DOHH2 (cell line): Measurements from ENCODE around the gene CDO1.

Experiments
- H3F3A ChIP-seq: fragments of 200-600 bp; sonication (generic), shearing (Covaris generic); 2 replicates; pipeline ENCODE4 v1.6.0; 2016; ENCODE audit warnings: antibody characterized with exemption, mild to moderate bottlenecking; ENCODE audit not compliant: control insufficient read depth, insufficient read depth
- H3K27ac ChIP-seq: fragments of 200-600 bp; sonication (generic); 2 replicates; pipeline ENCODE4 v1.5.1; 2014; ENCODE audit warnings: low read depth, mild to moderate bottlenecking, low read length, moderate library complexity
- H3K27me3 ChIP-seq: fragments of 200-600 bp; sonication (generic); 2 replicates; pipeline ENCODE4 v1.6.1; 2014; ENCODE audit warnings: mild to moderate bottlenecking, low read length, mixed read lengths; ENCODE audit not compliant: control insufficient read depth
- H3K36me3 ChIP-seq: fragments of 200-600 bp; sonication (generic); 2 replicates; pipeline ENCODE4 v1.6.1; 2014; ENCODE audit warnings: mild to moderate bottlenecking, low read length, moderate library complexity, mixed read lengths; ENCODE audit not compliant: control insufficient read depth
- H3K4me1 ChIP-seq: fragments of 200-600 bp; sonication (generic); 2 replicates; pipeline ENCODE4 v1.6.1; 2014; ENCODE audit warnings: mild to moderate bottlenecking, low read length, mixed read lengths; ENCODE audit not compliant: control insufficient read depth
- H3K4me2 ChIP-seq: fragments of 200-600 bp; sonication (generic); 2 replicates; pipeline ENCODE4 v1.6.0; 2014; ENCODE audit warnings: mild to moderate bottlenecking, low read length, moderate library complexity
- H3K4me3 ChIP-seq: fragments of 200-600 bp; sonication (generic); 2 replicates; pipeline ENCODE4 v1.5.1; 2014; ENCODE audit warnings: mild to moderate bottlenecking, low read length, mixed read lengths
- H3K79me2 ChIP-seq: fragments of 200-600 bp; sonication (generic); 2 replicates; pipeline ENCODE4 v1.6.1; 2014; ENCODE audit warnings: mild to moderate bottlenecking, low read length, mixed read lengths; ENCODE audit not compliant: control insufficient read depth
- H3K9me2 ChIP-seq: fragments of 200-600 bp; sonication (generic); replicated peaks from 2 replicates; pipeline ENCODE4 v1.6.1; 2014; ENCODE audit warnings: mild to moderate bottlenecking, low read length, mixed read lengths; ENCODE audit not compliant: control insufficient read depth
- H3K9me3 ChIP-seq: fragments of 200-600 bp; sonication (generic); 2 replicates; pipeline ENCODE4 v1.6.1; 2014; ENCODE audit warnings: antibody characterized with exemption, low read length, mixed read lengths; ENCODE audit not compliant: control insufficient read depth, insufficient read depth
- H4K20me1 ChIP-seq: fragments of 200-600 bp; sonication (generic); 2 replicates; pipeline ENCODE4 v1.6.0; 2014; ENCODE audit warnings: low read depth, mild to moderate bottlenecking, antibody characterized with exemption, low read length, moderate library complexity; ENCODE audit not compliant: control insufficient read depth, insufficient read depth
- EZH2phosphoT487 ChIP-seq: fragments of 200-600 bp; sonication (generic); IDR thresholded peaks from 2 replicates; pipeline ENCODE4 v1.6.1; 2017; ENCODE audit warnings: borderline replicate concordance, mild to moderate bottlenecking, antibody characterized with exemption, low read length, moderate library complexity, mixed read lengths
- TF ChIP-seq, protein P1 (sequence below): fragments of 200-600 bp; sonication (generic); IDR thresholded peaks from one replicate; pipeline ENCODE4 v1.5.1; 2014; ENCODE audit warnings: antibody characterized with exemption, mild to moderate bottlenecking, low read depth, low read length; ENCODE audit not compliant: poor library complexity, severe bottlenecking

CDO1 gene

DNA sequence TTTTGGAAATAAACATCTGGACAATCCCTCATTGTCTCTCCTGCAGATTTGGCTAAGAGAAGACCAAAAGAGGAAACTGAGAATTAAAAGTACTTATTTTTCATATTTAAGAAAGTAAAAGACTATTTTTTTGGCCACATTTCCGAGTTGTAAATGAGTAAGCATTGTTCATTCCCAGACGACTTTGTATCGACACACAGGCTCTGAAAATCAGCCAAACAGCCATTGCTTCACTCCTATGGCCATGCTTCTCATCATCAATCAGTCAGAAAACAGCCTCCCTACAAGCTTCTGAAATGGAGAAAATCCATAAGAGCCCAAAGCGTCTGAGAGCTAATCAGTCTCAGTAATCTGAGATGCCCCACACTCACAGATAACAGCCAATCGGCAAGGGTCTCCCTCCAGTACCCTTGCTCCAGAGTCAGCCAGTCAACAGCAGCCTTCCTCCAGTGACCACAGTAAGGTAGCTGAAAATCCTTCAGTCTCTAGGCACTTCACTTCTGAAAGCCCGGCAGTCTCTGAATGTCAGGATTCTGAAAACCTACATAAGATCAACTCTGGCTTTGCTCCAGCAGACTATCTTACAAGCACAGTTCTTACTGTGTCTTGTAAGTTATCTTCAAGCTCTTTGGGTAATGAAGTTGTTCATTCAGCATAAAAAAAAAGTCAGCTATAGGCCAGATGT lies 30.9 kb downstream of the CDO1 start:
- no peaks in the 10 kb centered on the region for H3K9me2 ChIP-seq
- peak overlapping the region; percentile 36 for H3K4me3 ChIP-seq
- TF ChIP-seq, protein P1, sequence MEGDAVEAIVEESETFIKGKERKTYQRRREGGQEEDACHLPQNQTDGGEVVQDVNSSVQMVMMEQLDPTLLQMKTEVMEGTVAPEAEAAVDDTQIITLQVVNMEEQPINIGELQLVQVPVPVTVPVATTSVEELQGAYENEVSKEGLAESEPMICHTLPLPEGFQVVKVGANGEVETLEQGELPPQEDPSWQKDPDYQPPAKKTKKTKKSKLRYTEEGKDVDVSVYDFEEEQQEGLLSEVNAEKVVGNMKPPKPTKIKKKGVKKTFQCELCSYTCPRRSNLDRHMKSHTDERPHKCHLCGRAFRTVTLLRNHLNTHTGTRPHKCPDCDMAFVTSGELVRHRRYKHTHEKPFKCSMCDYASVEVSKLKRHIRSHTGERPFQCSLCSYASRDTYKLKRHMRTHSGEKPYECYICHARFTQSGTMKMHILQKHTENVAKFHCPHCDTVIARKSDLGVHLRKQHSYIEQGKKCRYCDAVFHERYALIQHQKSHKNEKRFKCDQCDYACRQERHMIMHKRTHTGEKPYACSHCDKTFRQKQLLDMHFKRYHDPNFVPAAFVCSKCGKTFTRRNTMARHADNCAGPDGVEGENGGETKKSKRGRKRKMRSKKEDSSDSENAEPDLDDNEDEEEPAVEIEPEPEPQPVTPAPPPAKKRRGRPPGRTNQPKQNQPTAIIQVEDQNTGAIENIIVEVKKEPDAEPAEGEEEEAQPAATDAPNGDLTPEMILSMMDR = no peak
- no peak for TF ChIP-seq EZH2phosphoT487
- H3K9me3 ChIP-seq = peaks cover 9% of the 10 kb centered on the region; the same call in 1 of the 2 replicates
- H4K20me1 ChIP-seq = no peaks in the 10 kb centered on the region
- H3K36me3 ChIP-seq = no peaks in the 10 kb centered on the region
- H3K79me2 ChIP-seq = no peaks in the 10 kb centered on the region
- H3K27me3 ChIP-seq = no peaks in the 10 kb centered on the region
- H3K4me2 ChIP-seq = peak overlapping the region; percentile 77
- H3F3A ChIP-seq = peaks cover 30% of the 10 kb centered on the region
- H3K4me1 ChIP-seq = peaks cover 75% of the 10 kb centered on the region
- peak overlapping the region; percentile 94 for H3K27ac ChIP-seq

DNA sequence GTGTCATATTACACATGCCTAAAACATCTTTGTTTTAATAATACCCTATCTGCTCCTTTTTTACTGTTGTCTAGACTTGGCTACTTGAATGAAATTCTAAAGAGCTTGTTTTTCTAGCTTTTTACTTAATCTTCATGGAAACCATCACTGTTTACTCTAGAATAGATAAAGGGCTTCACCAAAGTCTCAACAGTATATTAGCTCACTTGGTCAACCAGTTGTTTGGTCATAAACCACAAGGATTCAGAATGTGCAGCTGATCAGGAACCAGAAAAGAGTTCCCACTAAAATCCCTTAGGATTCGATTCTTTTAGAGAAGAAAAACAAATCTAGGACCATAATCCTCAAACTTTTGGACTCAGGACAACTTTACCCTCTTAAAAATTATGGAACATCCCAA lies 38.0 kb downstream of the CDO1 start:
- H3K79me2 ChIP-seq = no peaks in the 10 kb centered on the region
- no peaks in the 10 kb centered on the region for H3K36me3 ChIP-seq
- TF ChIP-seq, protein P1 = no peak
- TF ChIP-seq EZH2phosphoT487 = no peak
- H4K20me1 ChIP-seq = no peaks in the 10 kb centered on the region
- H3K4me2 ChIP-seq = no peak overlapping the region
- H3K9me3 ChIP-seq = no peaks in the 10 kb centered on the region
- no peaks in the 10 kb centered on the region for H3K27me3 ChIP-seq
- no peak overlapping the region for H3K4me3 ChIP-seq
- peaks cover 55% of the 10 kb centered on the region for H3K4me1 ChIP-seq
- H3K9me2 ChIP-seq = no peaks in the 10 kb centered on the region
- no peak overlapping the region for H3K27ac ChIP-seq
- peaks cover 23% of the 10 kb centered on the region for H3F3A ChIP-seq

DNA sequence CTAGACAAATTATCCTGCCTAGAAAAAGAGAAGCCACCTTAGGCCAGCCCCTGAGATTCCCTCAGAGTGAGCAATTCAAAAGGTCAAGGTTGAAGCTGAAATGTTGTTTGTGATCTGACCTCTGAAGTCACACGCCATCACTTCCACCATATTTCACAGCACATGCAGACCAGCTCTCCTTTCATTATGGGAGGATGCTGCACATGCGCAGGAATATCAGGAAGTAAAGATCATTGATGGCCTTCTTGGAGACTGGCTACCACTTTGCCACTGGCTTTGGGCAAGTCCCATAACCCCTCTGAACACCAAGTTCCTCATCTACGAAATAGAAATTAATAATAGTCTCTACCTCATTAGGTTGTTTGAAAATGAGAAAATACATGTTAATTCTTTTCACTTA lies 39.5 kb downstream of the CDO1 start:
- Histone ChIP-seq H3K9me3 (no peaks in the 10 kb centered on the region), H3K4me1 (peaks cover 41% of the 10 kb centered on the region), H3K27ac (no peak overlapping the region), H3K79me2 (no peaks in the 10 kb centered on the region), H3K4me3 (no peak overlapping the region), H3K27me3 (no peaks in the 10 kb centered on the region), H3F3A (peaks cover 17% of the 10 kb centered on the region), H3K9me2 (no peaks in the 10 kb centered on the region), H3K4me2 (no peak overlapping the region), H3K36me3 (no peaks in the 10 kb centered on the region), H4K20me1 (no peaks in the 10 kb centered on the region)
- TF ChIP-seq, protein P1 = no peak
- no peak for TF ChIP-seq EZH2phosphoT487
